Raji (cell line): ENCODE measurements around the gene ALPP.

Experiments
- POLR2A ChIP-seq: IDR thresholded peaks from 2 replicates; pipeline ENCODE4 v1.6.1; 2011; ENCODE audit warnings: low read depth, low read length, control low read depth; ENCODE audit not compliant: insufficient read depth

The ALPP gene

DNA sequence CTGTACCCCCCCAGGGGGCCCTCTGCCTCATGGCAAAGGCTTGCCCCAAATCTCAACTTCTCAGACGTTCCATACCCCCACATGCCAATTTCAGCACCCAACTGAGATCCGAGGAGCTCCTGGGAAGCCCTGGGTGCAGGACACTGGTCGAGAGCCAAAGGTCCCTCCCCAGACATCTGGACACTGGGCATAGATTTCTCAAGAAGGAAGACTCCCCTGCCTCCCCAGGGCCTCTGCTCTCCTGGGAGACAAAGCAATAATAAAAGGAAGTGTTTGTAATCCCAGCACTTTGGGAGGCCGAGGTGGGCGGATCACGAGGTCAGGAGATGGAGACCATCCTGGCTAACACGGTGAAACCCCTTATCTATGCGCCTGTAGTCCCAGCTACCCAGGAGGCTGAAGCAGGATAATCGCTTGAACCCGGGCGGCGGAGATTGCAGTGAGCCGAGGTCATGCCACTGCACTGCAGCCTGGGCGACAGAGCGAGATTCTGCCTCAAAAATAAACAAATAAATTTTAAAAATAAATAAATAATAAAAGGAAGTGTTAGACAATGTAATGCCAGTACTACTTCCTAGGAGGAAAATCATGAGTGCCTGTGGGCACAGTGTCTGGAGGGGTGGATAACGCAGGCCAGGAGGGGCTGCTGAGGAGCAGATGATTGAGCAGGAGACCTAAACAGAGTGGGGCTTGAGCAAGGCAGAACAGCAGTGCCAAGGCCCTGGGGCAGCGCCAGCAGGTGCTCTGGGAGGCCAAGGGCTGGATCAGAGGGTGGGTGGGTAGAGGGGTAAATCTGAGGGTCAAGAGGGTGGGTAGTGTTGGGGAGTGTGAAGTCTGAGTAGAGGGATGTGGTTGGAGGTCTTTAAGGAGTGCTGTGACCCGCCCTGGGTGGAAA lies 4.0 kb downstream of the ALPP start:
- no peak for TF ChIP-seq POLR2A

DNA sequence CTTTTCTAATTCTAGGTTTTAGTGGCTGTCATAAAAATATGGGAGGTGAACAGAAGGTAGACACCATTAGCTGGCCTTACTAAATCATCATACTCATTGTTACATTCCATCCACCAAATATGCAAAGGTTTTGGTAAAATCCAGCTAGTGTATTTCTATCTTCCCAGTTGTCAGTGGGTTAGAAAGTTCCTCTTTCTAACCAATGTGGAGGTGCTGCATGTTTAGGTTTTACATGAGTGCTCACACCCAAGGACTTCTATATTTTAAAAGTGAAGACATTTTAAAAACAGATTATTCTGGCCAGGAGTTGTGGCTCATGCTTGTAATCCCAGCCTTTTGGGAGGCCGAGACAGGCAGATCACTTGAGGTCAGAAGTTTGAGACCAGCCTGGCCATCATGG lies 5.9 kb downstream of the ALPP start:
- no peak for TF ChIP-seq POLR2A

DNA sequence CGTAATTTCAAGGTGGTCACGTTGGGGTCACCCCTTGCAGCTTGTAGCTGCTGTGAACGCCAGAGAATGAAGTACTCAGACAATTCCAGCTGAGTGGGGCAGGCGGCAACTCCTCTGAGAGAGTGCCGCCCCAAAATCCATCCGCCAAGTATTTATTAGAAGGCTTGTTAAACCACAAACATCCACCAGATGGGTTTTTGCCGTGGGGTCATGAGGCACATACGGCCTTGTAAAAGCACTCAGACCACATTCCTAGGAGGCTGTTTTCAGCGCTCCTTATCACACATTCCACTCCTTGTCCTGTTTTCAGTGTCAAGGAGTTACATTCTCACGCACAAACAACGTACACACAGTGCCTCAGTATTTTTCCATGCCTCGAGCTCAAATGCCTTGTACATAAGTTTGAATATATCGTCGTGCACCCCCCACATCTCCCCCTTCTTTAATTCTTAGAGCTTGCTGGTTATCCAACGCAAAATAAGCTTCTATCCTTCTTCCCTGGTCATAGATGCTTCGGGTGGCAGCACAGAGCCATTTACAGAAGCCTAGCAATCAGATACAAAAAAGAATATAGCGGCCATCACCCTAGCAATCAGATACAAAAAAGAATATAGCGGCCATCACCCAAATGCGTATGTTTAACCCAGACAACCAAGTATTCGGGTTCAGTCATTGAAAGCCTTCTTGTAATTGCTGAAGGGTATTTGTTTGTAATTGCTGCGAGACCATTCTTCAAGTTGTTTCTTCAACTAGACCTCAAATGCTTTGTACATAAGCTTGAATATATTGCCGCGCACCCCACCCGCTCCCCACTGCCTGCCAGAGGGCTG lies 7.3 kb downstream of the ALPP start:
- TF ChIP-seq POLR2A = no peak

DNA sequence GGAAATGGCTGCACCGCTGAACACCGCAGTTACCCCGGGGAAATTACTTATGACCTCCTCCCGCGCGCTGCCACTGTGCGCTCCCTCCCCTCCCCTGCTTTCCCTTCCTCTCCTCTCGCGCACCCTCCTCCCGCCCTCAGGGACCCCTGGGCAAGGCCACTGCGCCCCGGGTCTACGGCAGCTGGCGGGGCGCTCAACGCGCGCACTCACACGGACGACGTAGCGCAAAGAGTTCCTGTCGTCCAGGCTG lies 7.9 kb downstream of the ALPP start:
- no peak for TF ChIP-seq POLR2A

DNA sequence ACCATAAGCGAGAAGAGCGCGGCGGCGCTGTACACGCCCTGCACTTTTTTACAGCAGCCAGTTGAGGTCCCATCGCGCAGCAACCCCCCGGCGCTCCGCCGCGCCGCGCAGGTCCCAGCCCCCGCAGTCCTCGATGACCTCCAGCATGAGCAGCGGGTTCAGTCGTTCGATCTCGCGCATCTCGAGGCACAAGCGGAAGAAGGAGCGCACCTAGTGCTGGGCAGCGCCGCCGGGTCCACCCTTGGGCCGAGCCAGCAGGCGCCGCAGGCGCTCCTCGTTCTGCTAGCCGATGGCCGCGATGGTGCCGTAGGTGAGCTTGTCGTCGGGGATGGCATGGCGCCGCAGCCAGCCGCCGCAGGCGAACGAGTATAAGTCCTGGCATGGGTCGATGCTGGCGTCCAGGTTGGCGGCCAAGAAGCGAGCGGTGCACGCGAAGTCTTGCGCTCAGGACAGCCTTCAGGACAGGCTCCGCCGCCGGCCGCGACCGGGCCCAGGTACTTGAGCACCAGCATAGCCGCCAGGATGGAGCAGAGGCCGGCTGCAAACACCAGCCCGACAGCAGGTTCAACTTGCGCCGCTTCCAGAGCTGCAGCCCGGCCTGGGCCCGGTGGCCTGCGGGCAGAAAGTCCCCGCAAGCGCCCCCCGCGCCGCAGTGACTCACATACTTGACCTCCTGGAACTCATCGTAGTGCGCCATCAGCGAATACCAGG lies 8.3 kb downstream of the ALPP start:
- TF ChIP-seq POLR2A = no peak

DNA sequence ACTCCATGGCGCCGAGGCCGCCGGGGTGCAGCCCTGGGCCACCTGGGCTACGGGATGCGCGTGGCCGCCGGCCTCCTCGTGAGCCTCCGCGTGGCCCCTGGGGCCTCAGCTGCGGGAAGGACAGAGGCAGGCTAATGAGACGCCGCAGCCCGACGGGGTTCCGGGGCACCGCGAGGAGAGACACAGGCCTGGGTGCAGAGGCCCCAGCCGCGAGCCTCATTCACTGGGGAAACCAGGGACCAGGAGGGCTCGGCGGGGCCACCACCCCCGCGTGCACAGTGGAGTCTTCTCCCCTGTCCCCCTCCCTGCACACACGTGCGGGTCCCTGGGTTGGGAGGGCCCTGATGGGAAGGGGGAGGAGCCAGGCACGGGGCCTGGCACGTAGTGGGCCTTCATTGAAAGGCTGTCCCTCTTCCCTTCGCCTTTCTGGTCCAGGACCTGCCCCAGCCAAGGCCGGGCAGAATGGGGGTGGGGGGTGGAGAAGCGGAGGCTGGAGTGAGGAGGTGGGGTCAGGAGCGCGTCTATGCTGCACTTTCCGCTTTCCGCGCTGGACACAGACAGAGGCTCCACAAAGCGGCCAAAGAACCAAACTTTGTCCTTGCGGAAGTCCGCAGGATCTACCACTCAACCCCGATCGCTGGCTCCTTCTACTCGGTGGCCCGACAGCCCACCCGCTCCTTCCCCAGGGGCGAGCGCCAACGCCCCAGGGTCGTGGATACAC lies 9.1 kb downstream of the ALPP start:
- no peak for TF ChIP-seq POLR2A

DNA sequence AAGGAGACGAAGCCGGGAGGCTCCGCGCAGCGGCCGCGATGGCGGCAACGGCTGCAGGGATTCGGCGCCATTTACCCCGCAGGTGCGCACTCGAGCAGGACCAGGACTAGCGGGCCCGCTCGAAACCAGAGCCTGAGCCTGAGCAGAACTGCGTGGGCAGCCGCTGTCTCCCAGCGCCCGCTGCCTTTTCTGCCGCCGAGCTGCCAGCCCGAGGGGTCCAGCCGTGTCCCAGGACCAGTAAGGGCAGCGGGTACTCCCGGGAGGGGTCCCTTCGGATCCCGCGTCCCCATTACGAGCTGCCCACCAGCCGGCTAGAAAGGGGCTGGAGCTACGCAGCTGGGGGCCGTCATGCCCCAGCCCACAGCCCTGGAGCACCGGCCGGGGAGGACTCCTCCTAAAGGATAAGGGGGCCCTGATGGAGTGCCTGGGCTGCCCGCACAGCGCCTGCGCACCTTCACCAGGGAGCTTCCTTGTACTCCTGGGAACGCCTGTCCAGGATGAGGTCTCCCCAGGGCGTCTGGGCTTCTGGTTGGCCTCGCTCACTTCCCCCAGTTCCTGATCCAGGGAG lies 9.9 kb downstream of the ALPP start:
- no peak for TF ChIP-seq POLR2A

DNA sequence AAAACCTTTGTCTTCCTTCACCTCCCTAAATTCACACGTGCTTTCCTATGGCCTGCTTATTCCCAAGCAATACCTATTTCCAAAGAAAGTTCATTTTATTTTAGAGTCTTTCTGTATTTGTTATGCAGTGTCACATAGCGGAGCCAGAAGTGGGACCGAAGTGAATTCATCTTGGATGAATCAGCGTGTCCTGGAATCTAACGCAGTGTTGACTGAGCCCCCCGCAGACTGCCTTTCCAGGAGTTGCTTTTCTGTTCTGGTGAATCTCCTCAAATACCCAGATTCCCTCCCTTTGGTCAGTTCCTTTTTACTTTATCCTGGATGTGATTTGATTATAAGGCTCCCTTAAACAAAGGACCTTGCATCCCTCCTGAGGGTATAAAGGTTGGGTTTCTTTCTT lies 10.8 kb downstream of the ALPP start:
- no peak for TF ChIP-seq POLR2A

DNA sequence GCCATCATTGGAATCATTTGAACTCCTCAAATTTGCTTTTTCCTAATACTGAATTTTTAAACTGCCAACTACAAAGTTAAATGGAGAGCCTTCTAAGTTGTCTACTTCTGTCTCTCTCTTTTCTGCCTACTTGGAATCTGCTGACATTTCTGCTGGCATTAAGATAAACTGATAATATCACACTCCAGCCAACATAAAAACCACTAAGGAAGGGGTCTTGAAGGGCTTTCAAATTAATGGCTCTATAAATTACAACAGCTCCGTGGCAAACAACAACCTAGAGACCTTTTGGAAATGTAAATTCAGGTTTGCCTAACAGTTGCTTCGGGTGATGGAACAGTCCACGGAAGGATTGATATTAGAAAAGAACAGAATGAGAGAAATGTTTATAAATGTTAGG lies 12.1 kb downstream of the ALPP start:
- TF ChIP-seq POLR2A = no peak

DNA sequence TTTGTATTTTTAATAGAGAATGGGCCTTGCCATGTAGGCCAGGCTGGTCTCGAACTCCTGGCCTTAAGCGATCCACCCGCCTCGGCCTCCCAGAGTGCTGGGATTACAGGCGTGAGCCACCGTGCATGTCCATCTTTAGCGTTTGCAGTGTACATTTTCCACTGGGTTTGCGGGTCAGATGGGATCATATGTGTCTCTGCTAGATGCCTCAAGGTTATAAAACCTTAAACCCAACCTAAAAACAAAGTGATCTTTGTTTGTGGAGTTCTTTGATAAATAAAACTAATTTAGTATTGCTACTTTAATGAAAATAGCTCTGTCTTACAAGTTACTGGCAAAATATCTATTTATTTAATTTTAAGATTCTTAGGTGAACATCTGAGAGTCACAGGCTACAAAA lies 15.0 kb downstream of the ALPP start:
- no peak for TF ChIP-seq POLR2A

DNA sequence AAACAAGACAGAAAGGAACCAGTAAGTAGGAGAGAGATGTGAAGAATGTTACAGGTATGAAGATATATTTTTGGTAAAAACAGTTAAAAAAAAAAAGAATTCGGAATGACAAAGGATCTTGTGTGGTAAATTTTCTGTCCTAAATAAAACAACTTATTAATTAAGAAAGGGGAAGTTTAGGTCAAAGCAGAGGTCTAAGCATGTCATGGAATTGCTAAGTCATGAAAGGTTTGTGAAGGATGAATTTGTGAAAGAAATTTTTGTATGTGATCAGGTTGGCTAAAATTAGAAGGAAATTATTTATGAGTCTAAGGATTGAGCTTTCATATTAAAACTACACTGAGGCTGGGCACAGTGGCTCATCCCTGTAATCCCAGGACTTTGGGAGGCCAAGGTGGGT lies 17.0 kb downstream of the ALPP start:
- TF ChIP-seq POLR2A = no peak

DNA sequence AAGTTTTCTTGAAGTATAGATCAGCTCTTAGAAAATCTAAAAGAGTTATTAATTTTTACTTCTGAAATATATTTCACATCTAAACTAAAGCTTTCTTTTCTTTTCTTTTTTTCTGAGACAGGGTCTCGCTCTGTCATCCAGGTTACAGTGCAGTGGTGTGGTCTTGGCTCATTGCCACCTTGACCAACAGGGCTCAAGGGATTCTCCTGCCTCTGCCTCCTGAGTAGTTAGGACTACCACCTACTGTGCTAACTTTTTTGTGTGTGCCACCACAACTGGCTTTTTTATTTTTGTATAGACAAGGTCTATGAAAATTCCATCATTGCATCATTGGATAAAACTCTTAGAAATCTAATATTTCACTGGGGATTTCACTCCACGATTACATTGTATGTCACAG lies 18.1 kb downstream of the ALPP start:
- no peak for TF ChIP-seq POLR2A

DNA sequence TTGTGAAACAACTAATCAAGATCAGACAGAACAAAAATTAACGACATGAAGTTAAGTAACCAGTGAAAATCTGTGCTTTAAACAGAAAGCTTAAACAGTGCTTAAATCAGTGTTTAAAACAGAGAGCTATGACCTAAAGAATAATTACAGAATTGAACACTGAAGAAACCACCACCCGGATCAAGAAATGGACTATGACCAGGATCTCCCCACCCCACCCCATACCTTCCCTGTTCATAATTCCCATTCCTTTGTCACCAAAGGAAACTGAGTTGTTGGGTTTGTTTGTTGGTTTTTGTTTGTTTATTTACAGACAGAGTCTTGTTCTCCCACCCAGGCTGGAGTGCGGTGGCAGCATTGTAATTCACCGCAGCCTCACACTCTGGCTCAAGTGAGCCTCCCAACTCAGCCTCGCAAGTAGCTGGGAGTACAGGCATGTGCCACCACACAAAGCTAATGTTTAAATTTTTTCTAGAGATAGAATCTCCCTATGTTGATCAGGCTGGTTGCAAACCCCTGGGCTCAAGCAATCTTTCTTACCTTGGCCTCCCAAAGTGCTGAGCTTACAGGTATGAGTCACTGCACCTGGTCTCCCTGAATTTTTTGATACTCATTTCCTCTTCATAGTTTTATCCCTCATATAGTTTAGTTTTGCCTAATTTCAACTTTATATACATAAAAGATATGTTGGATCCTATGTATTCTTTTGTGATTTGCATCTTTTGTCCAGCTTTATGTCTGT lies 19.9 kb downstream of the ALPP start:
- no peak for TF ChIP-seq POLR2A
